H1 (cell line): ENCODE measurements around the gene OR9A2.

Experiments
- CHD2 ChIP-seq: IDR thresholded peaks from 2 replicates; pipeline ENCODE4 v1.6.1; 2012; ENCODE audit warnings: low read length, improper control_type of control experiment
- CREB1 ChIP-seq: IDR thresholded peaks from 2 replicates; pipeline ENCODE4 v1.6.1; 2012; ENCODE audit warnings: inconsistent platforms
- POLR2A ChIP-seq, 2 experiments: IDR thresholded peaks; 1 replicate in 1 of 2; 2 replicates in 1 of 2; pipeline ENCODE4 v1.6.1; 2011; ENCODE audit warnings: low read depth in 2 of 2, low read length in 2 of 2, mild to moderate bottlenecking in 2 of 2; ENCODE audit errors: control extremely low read depth in 1 of 2
- TAF1 ChIP-seq: IDR thresholded peaks from 2 replicates; pipeline ENCODE4 v1.6.1; 2011; ENCODE audit warnings: mild to moderate bottlenecking, low read depth, low read length
- ZNF274 ChIP-seq: IDR thresholded peaks from 2 replicates; pipeline ENCODE4 v1.7.0; 2012; ENCODE audit warnings: low read length, borderline replicate concordance; ENCODE audit errors: extremely low read depth
- TF ChIP-seq, protein P1 (sequence below), 3 experiments: IDR thresholded peaks; 1 replicate in 2 of 3; 2 replicates in 1 of 3; pipeline versions ENCODE4 v1.5.1 to v1.6.1; 2011; ENCODE audit warnings: low read length in 3 of 3, mild to moderate bottlenecking in 3 of 3, inconsistent platforms in 2 of 3, low read depth in 1 of 3, moderate library complexity in 1 of 3; ENCODE audit not compliant: insufficient read depth in 1 of 3; ENCODE audit errors: control extremely low read depth in 1 of 3

- TF ChIP-seq, protein P1, sequence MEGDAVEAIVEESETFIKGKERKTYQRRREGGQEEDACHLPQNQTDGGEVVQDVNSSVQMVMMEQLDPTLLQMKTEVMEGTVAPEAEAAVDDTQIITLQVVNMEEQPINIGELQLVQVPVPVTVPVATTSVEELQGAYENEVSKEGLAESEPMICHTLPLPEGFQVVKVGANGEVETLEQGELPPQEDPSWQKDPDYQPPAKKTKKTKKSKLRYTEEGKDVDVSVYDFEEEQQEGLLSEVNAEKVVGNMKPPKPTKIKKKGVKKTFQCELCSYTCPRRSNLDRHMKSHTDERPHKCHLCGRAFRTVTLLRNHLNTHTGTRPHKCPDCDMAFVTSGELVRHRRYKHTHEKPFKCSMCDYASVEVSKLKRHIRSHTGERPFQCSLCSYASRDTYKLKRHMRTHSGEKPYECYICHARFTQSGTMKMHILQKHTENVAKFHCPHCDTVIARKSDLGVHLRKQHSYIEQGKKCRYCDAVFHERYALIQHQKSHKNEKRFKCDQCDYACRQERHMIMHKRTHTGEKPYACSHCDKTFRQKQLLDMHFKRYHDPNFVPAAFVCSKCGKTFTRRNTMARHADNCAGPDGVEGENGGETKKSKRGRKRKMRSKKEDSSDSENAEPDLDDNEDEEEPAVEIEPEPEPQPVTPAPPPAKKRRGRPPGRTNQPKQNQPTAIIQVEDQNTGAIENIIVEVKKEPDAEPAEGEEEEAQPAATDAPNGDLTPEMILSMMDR (IDR thresholded peaks at IDR 0.05; ENCODE audit: control extremely low read depth in 1 of 3, insufficient read depth in 1 of 3, low read depth in 1 of 3, low read length in 3 of 3), result no peak
- TF ChIP-seq ZNF274 (no peak), POLR2A (IDR thresholded peaks at IDR 0.05; ENCODE audit: control extremely low read depth in 1 of 2, low read depth in 2 of 2, low read length in 2 of 2) (no peak), CHD2 (no peak), CREB1 (no peak), TAF1 (no peak)
These were observed 27.1 kb downstream of the OR9A2 start for GRCh38 chr7:142999793-143000192.
